Measurements from ENCODE around the gene BRSK1. TPM values are rescaled to one million over a fixed set of nuclear protein-coding genes. Genes with fewer than 3 reads are reported as not detected.
A peak's percentile ranks its signal among the peaks of the same experiment; 100 is the strongest.

BRSK1 gene
- total and polyA plus RNA-seq, 4 donors, result 0.53 to 6.4 (median 1.5) TPM

GRCh38 chr19:55316646-55317045 lies 32.8 kb downstream of the BRSK1 start:
- no peak for TF ChIP-seq CTCF (IDR thresholded peaks at IDR 0.05; ENCODE audit: control extremely low read depth, extremely low read depth)
- H3K36me3 ChIP-seq (ENCODE audit: control insufficient read depth in 4 of 4, insufficient read depth in 4 of 4, low read length in 4 of 4), result peaks cover 0 to 6% (median 0%) of the 10 kb centered on the region in 4 donors
- ATAC-seq (ENCODE audit: insufficient read depth, low FRiP score) (no peak), DNase-seq (no peak)
- H3K4me1 ChIP-seq (ENCODE audit: control insufficient read depth in 5 of 5, insufficient read depth in 5 of 5, low read length in 5 of 5), result no peaks in the 10 kb centered on the region
- H3K4me3 ChIP-seq, result no peak overlapping the region
- WGBS, 2 donors, result 85% methylated on average over 8 of the region's 8 CpGs
- no peak overlapping the region for H3K9ac ChIP-seq (ENCODE audit: insufficient read depth in 1 of 2, low read length in 2 of 2)
- peaks cover 0 to 2% (median 0%) of the 10 kb centered on the region in 4 donors for H3K9me3 ChIP-seq (ENCODE audit: control insufficient read depth in 4 of 4, insufficient read depth in 3 of 4, low read length in 3 of 4)
- H3K27me3 ChIP-seq (ENCODE audit: control insufficient read depth in 3 of 3, insufficient read depth in 3 of 3, low read length in 2 of 3), result no peaks in the 10 kb centered on the region
- H3K27ac ChIP-seq (ENCODE audit: low read depth in 1 of 2, low read length in 1 of 2), result no peak overlapping the region

- Histone ChIP-seq H3K4me3 (no peak overlapping the region), H3K4me1 (ENCODE audit: control insufficient read depth in 5 of 5, insufficient read depth in 5 of 5, low read length in 5 of 5) (no peaks in the 10 kb centered on the region), H3K36me3 (ENCODE audit: control insufficient read depth in 4 of 4, insufficient read depth in 4 of 4, low read length in 4 of 4) (peaks cover 0 to 6% (median 0%) of the 10 kb centered on the region in 4 donors), H3K27me3 (ENCODE audit: control insufficient read depth in 3 of 3, insufficient read depth in 3 of 3, low read length in 2 of 3) (no peaks in the 10 kb centered on the region), H3K9me3 (ENCODE audit: control insufficient read depth in 4 of 4, insufficient read depth in 3 of 4, low read length in 3 of 4) (peaks cover 0 to 2% (median 0%) of the 10 kb centered on the region in 4 donors), H3K27ac (ENCODE audit: low read depth in 1 of 2, low read length in 1 of 2) (no peak overlapping the region), H3K9ac (ENCODE audit: insufficient read depth in 1 of 2, low read length in 2 of 2) (no peak overlapping the region)
- ATAC-seq (ENCODE audit: insufficient read depth, low FRiP score) (no peak), DNase-seq (peak; percentile 44 to 73 (median 55))
- no peak for TF ChIP-seq CTCF (IDR thresholded peaks at IDR 0.05; ENCODE audit: control extremely low read depth, extremely low read depth)
- WGBS, 2 donors, result 25 to 69% methylated on average over 21 of the region's 21 CpGs
Observed at GRCh38 chr19:55319785-55320184, 36.0 kb downstream of the BRSK1 start.

- H3K4me1 ChIP-seq (ENCODE audit: control insufficient read depth in 5 of 5, insufficient read depth in 5 of 5, low read length in 5 of 5), result no peaks in the 10 kb centered on the region
- H3K27me3 ChIP-seq (ENCODE audit: control insufficient read depth in 3 of 3, insufficient read depth in 3 of 3, low read length in 2 of 3), result no peaks in the 10 kb centered on the region
- H3K27ac ChIP-seq (ENCODE audit: low read depth in 1 of 2, low read length in 1 of 2), result no peak overlapping the region
- no peak overlapping the region for H3K9ac ChIP-seq (ENCODE audit: insufficient read depth in 1 of 2, low read length in 2 of 2)
- no peak for TF ChIP-seq CTCF (IDR thresholded peaks at IDR 0.05; ENCODE audit: control extremely low read depth, extremely low read depth)
- WGBS, 2 donors, result 83 to 91% methylated on average over 8 of the region's 8 CpGs
- H3K36me3 ChIP-seq (ENCODE audit: control insufficient read depth in 4 of 4, insufficient read depth in 4 of 4, low read length in 4 of 4), result peaks cover 0 to 6% (median 0%) of the 10 kb centered on the region in 4 donors
- no peak overlapping the region for H3K4me3 ChIP-seq
- DNase-seq (no peak), ATAC-seq (ENCODE audit: insufficient read depth, low FRiP score) (no peak)
- peaks cover 0 to 2% (median 0%) of the 10 kb centered on the region in 4 donors for H3K9me3 ChIP-seq (ENCODE audit: control insufficient read depth in 4 of 4, insufficient read depth in 3 of 4, low read length in 3 of 4)
Observed at GRCh38 chr19:55320844-55321419, 37.1 kb downstream of the BRSK1 start.

Measured in lung (tissue), 12 donors.